Esophagus (tissue), 2 donors: ENCODE measurements around the gene FAM167B. TPM values are rescaled to one million over a fixed set of nuclear protein-coding genes. Genes with fewer than 3 reads are reported as not detected.

Experiments
- H3K27ac ChIP-seq, 2 donors: one replicate each; pipeline ENCODE4 v1.5.1; 2013; ENCODE audit warnings: low read depth in 2 of 2, mild to moderate bottlenecking in 2 of 2, inconsistent platforms in 1 of 2, low read length in 1 of 2, moderate library complexity in 1 of 2
- H3K27me3 ChIP-seq, 2 donors: one replicate each; pipeline ENCODE4 v1.6.1; 2013; ENCODE audit warnings: low read length in 2 of 2, control low read depth in 1 of 2, mild to moderate bottlenecking in 1 of 2; ENCODE audit not compliant: insufficient read depth in 2 of 2, control insufficient read depth in 1 of 2
- H3K36me3 ChIP-seq, 2 donors: one replicate each; pipeline ENCODE4 v1.6.1; 2013; ENCODE audit warnings: low read length in 1 of 2; ENCODE audit not compliant: control insufficient read depth in 2 of 2, insufficient read depth in 2 of 2
- H3K4me1 ChIP-seq, 2 donors: one replicate each; pipeline ENCODE4 v1.6.1; 2013; ENCODE audit warnings: low read length in 1 of 2; ENCODE audit not compliant: control insufficient read depth in 2 of 2, insufficient read depth in 2 of 2
- H3K4me3 ChIP-seq, 2 donors: one replicate each; pipeline ENCODE4 v1.5.1; 2013; ENCODE audit warnings: low read length in 2 of 2, mild to moderate bottlenecking in 2 of 2, low read depth in 1 of 2, moderate library complexity in 1 of 2
- H3K9me3 ChIP-seq, 2 donors: one replicate each; pipeline ENCODE4 v1.6.1; 2013; ENCODE audit warnings: mild to moderate bottlenecking in 2 of 2, low read depth in 1 of 2, low read length in 1 of 2, moderate library complexity in 1 of 2; ENCODE audit not compliant: control insufficient read depth in 2 of 2, insufficient read depth in 1 of 2
- WGBS, 2 donors: extraction: QIAGEN DNeasy Blood & Tissue Kit; methylation state at CpG; one replicate each; pipeline ENCODE4 v1.1.7; 2013; 5-methylcytosine and 5-hydroxymethylcytosine counted together
- polyA plus RNA-seq, 2 donors: library from polyadenylated mRNA; stranded (reverse); fragments of 200-250 nt; gene quantifications; one replicate each; pipeline ENCODE4 v1.2.3, GENCODE V29; 2013
- donor health status: healthy with polysubstance abuse.
- donor health status: Bipolar disorder and iron deficiency.

Gene FAM167B
- polyA plus RNA-seq, result 1 to 10 TPM; 1.8 to 2.0 TPM

DNA sequence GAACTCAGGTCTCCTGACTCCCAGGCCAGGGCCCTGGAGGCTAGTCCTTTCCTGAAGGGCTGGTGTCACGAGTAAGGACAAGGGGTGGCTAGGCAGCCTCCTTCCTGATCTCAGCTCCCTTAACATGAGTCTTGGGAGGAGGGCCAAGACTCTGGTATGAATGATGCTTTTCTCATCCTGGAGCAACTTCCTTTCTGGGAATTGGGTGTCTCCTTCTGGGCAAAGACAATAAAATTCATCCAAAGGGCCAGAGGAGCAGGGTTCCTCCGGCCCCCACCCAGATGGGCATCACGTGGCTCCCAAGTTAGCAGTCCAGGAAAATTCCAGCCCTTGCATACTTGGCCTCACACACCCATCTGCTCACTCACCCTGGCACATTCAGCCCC, at the start of gene FAM167B:
Gene FAM167B (plus strand): TSS at position 335 of the 386 bp plus-strand sequence. CDS start 200 bp downstream, outside the sequence.
- no peak within 1 kb of the TSS for H3K4me3 ChIP-seq

DNA sequence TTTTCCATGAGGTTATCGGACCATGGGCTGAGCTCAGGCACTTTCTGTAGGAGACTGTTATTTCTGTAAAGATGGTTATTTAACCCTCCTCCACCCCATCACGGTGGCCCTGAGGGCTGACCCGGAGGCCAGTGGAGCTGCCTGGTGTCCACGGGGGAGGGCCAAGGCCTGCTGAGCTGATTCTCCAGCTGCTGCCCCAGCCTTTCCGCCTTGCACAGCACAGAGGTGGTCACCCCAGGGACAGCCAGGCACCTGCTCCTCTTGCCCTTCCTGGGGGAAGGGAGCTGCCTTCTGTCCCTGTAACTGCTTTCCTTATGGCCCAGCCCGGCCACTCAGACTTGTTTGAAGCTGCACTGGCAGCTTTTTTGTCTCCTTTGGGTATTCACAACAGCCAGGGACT, 49.2 kb upstream of the FAM167B start:
- H3K36me3 ChIP-seq, result peaks cover 18 to 39% of the 10 kb centered on the region in 2 donors
- 72 to 75% methylated on average over 6 of the region's 6 CpGs for WGBS, 2 donors
- H3K27me3 ChIP-seq, result no peaks in the 10 kb centered on the region
- H3K4me1 ChIP-seq, result peaks cover 10 to 11% of the 10 kb centered on the region in 2 donors
- H3K27ac ChIP-seq, result no peak overlapping the region
- no peaks in the 10 kb centered on the region for H3K9me3 ChIP-seq
- no peak overlapping the region for H3K4me3 ChIP-seq

More for the DNA sequence above, at the start of gene FAM167B:
- H3K27me3 ChIP-seq, result no peaks in the 10 kb centered on the region
- peaks cover 0 to 5% of the 10 kb centered on the region in 2 donors for H3K4me1 ChIP-seq
- peaks cover 0 to 3% of the 10 kb centered on the region in 2 donors for H3K9me3 ChIP-seq
- peak within 1 kb of the TSS; percentile 47 to 51 for H3K27ac ChIP-seq
- no peaks in the 10 kb centered on the region for H3K36me3 ChIP-seq
- WGBS, 2 donors, result 40 to 72% methylated on average over 3 of the region's 3 CpGs

DNA sequence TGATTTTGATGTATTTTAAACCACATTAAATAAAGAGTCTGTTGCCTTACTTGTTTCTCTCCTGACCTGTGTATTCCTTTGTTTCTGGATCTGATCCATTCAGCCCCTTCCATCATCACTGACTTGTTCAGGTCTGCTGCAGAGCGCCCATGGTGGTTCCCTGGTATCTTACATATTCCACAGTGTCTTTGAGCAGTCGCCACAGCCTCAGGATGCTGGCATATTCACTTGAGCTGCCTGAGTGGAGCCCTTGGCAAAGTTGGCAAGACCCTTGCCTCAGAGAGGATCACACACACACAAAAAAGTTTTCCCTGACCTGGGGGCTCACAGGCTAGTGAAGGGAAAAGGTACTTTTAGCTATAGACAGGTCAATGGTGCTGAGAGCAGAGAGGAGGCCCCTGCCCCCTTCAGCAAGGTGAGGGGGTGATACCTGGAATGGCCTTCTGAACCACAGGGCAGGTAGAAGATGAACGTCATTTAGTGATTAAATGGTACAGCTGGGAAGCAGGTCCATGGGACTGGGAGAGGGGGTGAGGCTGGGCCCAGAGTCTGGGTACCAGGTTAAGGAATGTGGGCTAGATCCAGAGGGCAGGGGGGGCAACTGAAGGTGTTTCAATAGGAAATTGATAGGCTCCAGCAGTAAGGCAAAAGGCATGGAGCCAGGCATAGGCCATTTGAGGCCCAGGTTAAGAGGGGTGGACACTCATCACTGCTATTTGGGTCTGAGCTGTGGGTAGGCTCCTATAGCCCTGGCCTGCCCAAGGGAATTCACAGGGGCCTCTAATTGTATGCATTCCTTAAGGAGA, 48.6 kb upstream of the FAM167B start:
- H3K36me3 ChIP-seq, result peaks cover 18 to 35% of the 10 kb centered on the region in 2 donors
- H3K4me3 ChIP-seq, result no peak overlapping the region
- peaks cover 10 to 11% of the 10 kb centered on the region in 2 donors for H3K4me1 ChIP-seq
- 71 to 74% methylated on average over 3 of the region's 3 CpGs for WGBS, 2 donors
- no peak overlapping the region for H3K27ac ChIP-seq
- H3K27me3 ChIP-seq, result no peaks in the 10 kb centered on the region
- no peaks in the 10 kb centered on the region for H3K9me3 ChIP-seq

GRCh38 chr1:32199043-32199716, 47.8 kb upstream of the FAM167B start:
- H3K4me1 ChIP-seq, result peaks cover 10 to 11% of the 10 kb centered on the region in 2 donors
- H3K27ac ChIP-seq, result no peak overlapping the region
- no peaks in the 10 kb centered on the region for H3K27me3 ChIP-seq
- H3K36me3 ChIP-seq, result peaks cover 13 to 27% of the 10 kb centered on the region in 2 donors
- H3K4me3 ChIP-seq, result no peak overlapping the region
- WGBS, 2 donors, result 54 to 71% methylated on average over 4 of the region's 4 CpGs
- no peaks in the 10 kb centered on the region for H3K9me3 ChIP-seq

DNA sequence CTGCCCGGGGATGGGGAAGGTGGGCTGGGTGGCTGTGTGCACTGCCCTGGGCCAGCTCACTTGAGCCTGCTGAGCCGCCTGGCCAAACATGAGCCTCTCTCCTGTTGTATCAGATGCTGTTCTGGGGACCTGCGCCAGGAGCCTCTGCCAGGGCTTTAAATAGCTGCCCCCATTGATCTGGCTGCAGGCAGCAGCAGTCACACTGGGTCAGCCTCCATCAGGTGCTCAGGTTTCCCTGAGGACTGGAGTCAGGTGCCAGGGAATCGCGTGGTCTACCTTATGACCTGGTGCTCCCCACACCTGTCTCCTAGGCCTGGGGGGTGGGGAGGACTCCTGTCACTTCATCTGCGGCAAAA, 47.3 kb upstream of the FAM167B start:
- Histone ChIP-seq H3K9me3 (no peaks in the 10 kb centered on the region), H3K27me3 (no peaks in the 10 kb centered on the region), H3K27ac (peak overlapping the region in 1 of 2 donors; percentile 68), H3K36me3 (peaks cover 8 to 23% of the 10 kb centered on the region in 2 donors), H3K4me3 (peak overlapping the region in 1 of 2 donors; percentile 58), H3K4me1 (peaks cover 10 to 11% of the 10 kb centered on the region in 2 donors)
- 27 to 33% methylated on average over 6 of the region's 6 CpGs for WGBS, 2 donors

DNA sequence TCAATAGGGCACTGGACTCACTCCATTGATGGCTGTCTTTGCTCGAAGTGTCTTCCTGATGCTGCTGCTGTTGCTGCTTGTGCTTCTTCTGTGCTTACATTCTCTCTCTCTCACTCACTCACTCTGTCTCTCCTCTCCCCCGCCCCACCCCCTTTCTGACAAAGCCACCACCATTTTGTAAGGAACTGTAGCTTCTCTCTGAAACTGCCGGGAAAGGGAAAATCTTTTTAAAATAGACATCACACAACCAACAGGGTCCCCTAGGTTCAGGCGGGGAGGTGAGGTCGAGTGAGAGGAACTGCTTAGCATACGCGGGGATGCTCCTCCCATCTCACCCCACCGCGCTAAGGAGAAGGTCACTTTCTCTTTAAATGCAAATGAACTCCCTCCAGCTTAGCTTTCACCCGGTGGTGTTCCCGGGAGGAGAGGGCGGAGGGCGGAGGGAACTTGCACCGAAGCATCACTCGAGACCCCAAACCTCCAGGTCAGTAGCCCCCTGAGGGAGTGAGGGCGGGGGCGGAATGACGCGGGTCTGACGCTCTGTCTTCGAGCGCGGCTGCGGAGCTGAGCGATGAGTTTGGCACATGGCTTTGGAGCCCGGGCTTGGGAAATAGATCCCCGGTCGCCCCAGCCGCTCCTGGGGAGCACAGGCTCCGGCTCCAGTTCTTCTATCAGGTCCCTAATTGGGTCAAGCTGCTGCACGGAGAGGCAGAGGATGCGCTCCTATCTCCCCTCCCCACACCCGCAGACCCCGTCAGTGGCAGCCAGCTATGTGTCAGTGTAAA, 46.6 kb upstream of the FAM167B start, which contains the start of gene CCDC28B:
Gene CCDC28B (plus strand): TSS at position 370 of the 785 bp plus-strand sequence. CDS start 1,341 bp downstream, outside the sequence.
- Histone ChIP-seq H3K27ac (peak within 1 kb of the TSS; percentile 68 to 71), H3K36me3 (peaks cover 1 to 16% of the 10 kb centered on the region in 2 donors), H3K9me3 (no peaks in the 10 kb centered on the region), H3K4me1 (peaks cover 11 to 13% of the 10 kb centered on the region in 2 donors), H3K27me3 (no peaks in the 10 kb centered on the region), H3K4me3 (peak within 1 kb of the TSS; percentile 58 to 63)
- 0 to 1% methylated on average over 34 of the region's 34 CpGs for WGBS, 2 donors

GRCh38 chr1:32201011-32201855, 45.8 kb upstream of the FAM167B start:
- Histone ChIP-seq H3K27ac (peak overlapping the region; percentile 68 to 71), H3K36me3 (peaks cover 0 to 10% of the 10 kb centered on the region in 2 donors), H3K9me3 (no peaks in the 10 kb centered on the region), H3K4me3 (peak overlapping the region; percentile 58 to 63), H3K4me1 (peaks cover 14 to 20% of the 10 kb centered on the region in 2 donors), H3K27me3 (no peaks in the 10 kb centered on the region)
- 2% methylated on average over 25 to 26 of the region's 26 CpGs for WGBS, 2 donors

DNA sequence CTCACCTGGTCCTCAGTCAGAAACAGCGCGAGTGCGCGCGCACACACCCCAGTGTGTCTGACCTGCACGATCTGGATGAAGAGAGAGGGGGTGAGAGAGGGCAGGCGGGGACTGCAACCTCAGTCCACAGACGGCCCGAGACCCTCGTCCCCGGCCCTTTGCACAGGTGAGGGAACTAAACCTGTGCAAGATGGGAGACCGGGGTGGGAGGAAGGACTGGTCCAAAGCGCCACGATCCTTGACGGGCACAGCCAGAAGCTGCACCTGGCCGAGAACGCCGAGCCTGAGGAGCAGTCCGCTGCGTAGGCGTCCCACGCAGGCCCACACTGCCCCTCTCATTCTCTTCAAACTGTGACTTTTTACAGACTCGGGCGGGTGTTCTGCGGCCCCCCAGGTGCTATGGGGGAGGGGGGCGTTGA, 42.1 kb upstream of the FAM167B start:
- Histone ChIP-seq H3K9me3 (no peaks in the 10 kb centered on the region), H3K4me3 (peak overlapping the region; percentile 72 to 78), H3K27me3 (no peaks in the 10 kb centered on the region), H3K4me1 (peaks cover 7 to 25% of the 10 kb centered on the region in 2 donors), H3K27ac (no peak overlapping the region), H3K36me3 (no peaks in the 10 kb centered on the region)
- WGBS, 2 donors, result 26 to 34% methylated on average over 26 of the region's 26 CpGs
